Dedifferentiated amniotic fluid mesenchymal stem cell (primary cell): Measurements from ENCODE around the gene DRD3.

Source experiments
- DNase-seq: peaks from one replicate; pipeline ENCODE4 v3.0.0-alpha.2; 2016; ENCODE audit errors: extremely low spot score

Gene DRD3

DNA sequence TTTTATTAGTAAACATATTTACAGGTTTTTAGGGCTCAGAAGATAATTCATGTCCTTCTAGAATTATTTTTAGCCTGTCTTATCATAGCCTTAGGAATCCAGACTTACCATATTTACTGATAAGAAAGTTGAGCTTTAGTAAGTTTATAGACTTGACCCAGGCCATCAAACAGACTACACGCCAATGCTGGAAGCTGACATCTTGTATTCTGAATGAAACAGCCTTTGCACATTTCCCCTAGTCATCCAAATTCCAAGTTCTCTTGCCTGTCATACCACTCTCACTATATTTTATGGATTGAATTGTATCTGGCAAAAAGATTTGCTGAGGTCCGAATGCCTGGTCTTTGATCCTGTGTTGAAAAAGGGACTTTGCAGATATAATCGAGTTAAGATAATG lies 58.6 kb downstream of the DRD3 start:
- DNase-seq, result no peak

GRCh38 chr3:114119776-114120175 lies 59.1 kb downstream of the DRD3 start:
- no peak for DNase-seq

GRCh38 chr3:114115143-114115542 lies 63.7 kb downstream of the DRD3 start:
- no peak for DNase-seq

DNA sequence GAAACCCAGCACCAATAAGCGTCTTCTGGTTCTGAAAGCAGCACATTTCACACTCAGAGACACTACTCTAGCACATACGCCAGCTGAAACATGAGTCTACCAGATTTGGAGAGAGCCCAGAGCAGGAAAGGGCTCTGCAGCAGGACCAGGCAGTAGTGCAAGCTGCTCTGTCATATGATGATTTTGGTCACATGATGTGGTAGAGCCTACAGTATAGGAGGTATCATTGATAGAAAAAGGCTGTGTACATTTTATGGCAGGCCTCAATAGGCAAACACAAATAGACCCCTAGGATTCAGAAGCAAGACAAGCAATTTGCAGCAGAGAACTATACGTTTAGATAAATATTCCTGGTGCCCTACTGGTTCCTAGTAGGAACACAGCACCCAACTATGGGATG lies 64.1 kb downstream of the DRD3 start:
- DNase-seq, result no peak

- DNase-seq, result no peak
These were observed 66.2 kb downstream of the DRD3 start for GRCh38 chr3:114112696-114113095.

- no peak for DNase-seq
These were observed 67.6 kb downstream of the DRD3 start for GRCh38 chr3:114111060-114111770.

GRCh38 chr3:114110439-114110838 lies 68.4 kb downstream of the DRD3 start:
- no peak for DNase-seq

DNA sequence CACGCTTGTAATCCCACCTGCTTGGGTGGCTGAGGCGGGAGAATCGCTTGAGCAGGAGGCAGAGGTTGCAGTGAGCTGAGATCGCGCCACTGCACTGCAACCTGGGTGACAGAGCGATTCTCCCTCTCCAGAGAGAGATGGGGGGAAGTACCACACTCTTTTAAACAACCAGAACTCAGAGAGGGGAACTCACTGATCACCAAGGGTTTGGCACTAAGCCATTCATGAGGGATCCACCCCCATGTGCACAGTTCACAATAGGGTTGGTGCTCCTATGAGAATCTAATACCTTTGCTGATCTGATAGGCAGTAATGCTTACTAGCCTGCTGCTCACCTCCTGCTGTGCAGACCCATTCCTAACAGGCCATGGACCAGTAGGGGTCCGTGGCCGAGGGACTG lies 70.7 kb downstream of the DRD3 start:
- no peak for DNase-seq

DNA sequence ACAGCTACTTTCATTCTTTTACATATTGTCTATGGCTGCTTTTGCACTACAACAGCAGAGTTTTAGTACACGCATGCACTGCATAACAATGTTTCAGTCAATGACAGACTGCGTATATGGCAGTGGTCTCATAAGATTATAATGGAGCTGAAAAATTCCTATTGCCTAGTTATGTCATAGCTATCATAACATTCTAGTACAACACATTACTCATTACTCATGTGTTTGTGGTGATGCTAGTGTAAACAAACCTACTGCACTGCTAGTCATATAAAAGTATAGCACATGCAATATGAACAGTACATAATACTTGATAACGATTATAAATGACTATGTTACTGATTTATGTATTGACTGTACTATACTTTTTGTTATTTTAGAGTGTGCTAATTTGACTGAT lies 74.4 kb downstream of the DRD3 start:
- peak; percentile 15 for DNase-seq

DNA sequence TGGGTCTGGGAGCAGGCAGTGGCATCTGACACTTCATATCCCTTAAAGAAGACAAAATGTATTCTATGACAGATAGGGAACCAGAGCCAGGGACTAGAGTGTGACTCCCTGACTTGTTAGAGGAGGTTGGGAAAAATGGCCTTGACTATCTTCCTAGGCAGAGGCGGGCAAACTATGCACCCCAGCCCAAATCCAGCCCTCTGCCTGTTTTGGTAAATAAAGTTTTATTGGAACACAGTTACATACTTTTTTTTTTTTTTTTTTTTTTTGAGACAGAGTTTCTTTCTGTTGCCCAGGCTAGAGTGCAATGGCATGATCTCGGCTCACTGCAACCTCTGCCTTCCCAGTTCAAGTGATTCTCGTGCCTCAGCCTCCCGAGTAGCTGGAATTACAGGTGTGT lies 75.0 kb downstream of the DRD3 start:
- no peak for DNase-seq

GRCh38 chr3:114103181-114103580 lies 75.7 kb downstream of the DRD3 start:
- no peak for DNase-seq

GRCh38 chr3:114101101-114101500 lies 77.8 kb downstream of the DRD3 start:
- no peak for DNase-seq

GRCh38 chr3:114095796-114096195 lies 83.1 kb downstream of the DRD3 start:
- DNase-seq, result no peak

DNA sequence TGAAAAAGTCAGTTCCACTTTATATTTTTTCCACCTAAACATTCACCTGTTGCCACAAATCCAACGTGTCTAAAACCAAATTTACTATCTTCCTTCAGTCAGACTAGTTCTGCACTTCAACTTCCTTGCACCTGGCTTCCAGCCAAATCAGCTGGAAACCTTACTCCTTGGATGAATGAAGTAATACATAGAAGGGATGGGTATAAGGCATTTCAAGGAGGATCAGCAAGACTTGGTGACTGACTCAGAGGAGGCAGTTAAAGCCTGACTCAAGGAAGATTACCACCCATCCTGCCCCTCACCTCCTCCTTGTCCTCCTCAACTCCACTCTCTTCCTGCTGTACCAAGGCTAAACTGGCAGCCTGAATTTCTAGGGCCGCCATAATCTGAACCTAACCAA lies 85.3 kb downstream of the DRD3 start:
- DNase-seq, result peak; percentile 33

DNA sequence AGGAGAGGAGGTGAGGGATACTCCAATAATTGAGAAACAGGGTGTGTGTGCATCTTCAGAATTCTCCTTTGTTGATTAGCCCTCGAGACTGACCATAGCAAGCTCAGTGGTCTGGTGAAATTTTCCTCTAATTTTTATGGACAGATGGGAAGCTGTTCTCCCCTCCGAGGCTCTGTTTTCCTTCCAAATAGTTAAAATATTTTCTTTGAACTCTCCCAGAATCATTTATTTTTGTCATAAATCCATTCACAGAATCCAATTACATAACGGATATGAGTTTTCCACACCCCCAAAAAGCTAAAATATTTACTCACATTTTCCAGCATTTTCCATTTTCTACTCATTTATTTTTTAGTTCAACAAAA lies 85.9 kb downstream of the DRD3 start:
- DNase-seq, result no peak

DNA sequence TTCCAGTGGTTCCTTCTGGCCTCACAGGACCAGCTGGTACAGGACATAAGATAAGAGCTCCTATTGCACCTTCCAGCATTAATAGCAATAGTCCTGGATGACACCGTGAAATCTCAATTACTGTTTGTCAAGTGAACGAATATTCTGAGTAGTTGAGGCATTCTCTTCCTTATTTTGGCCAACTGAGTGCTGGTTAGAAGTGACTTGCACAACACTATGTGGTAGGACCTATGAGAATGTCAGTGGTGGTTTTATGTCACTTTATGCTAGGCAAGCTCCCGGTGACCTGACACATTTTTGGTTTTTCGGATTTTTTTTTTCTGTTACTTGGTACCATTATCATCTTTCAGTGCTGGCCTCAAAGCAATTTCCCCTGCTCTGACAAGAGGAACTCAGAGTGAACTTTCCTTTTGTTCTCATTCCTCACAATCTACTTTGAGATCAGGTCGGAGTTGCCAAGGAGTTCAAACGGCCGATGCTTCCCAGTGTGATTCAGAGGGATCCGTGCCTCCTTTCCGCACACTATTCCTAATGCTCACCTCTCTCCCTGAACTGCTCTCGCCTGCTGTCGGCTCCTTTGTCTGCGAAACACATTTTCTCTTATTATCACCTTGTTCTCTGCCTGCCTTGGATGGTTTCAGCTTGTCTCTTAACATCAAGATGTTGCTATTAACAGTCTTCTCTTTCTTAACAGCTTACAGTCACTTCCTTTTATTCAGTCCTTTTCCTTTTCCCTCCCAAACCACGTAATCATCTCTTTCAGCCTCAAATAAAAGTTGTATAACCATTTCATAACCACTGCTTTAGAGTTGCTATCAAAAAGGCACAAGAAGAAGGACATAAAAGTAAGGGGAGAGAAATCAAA lies 86.5 kb downstream of the DRD3 start:
- no peak for DNase-seq

GRCh38 chr3:114089675-114090074 lies 89.2 kb downstream of the DRD3 start:
- DNase-seq, result no peak

GRCh38 chr3:114086356-114086755 lies 92.5 kb downstream of the DRD3 start:
- DNase-seq, result no peak

GRCh38 chr3:114083112-114083511 lies 95.7 kb downstream of the DRD3 start:
- DNase-seq, result no peak

- DNase-seq, result no peak
These were observed 97.8 kb downstream of the DRD3 start for GRCh38 chr3:114081037-114081436.

- no peak for DNase-seq
These were observed 98.7 kb downstream of the DRD3 start for GRCh38 chr3:114080201-114080600.

DNA sequence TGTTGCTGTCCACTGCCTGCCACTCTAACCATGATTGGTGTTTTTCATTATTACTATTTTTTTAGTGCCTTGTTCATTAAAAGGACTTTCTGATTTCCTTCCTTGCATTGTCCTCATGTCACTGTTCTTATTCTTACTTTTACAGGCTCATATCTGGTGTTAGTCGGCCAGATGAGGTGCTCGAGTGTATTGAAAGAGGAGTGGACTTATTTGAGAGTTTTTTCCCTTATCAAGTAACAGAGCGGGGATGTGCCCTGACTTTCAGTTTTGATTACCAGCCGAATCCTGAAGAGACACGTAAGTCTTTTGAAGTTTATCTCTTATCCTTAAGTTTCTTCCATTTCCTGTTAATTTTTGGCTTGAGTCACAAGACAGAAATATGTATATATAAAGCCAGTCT lies 99.1 kb downstream of the DRD3 start:
- DNase-seq, result no peak

DNA sequence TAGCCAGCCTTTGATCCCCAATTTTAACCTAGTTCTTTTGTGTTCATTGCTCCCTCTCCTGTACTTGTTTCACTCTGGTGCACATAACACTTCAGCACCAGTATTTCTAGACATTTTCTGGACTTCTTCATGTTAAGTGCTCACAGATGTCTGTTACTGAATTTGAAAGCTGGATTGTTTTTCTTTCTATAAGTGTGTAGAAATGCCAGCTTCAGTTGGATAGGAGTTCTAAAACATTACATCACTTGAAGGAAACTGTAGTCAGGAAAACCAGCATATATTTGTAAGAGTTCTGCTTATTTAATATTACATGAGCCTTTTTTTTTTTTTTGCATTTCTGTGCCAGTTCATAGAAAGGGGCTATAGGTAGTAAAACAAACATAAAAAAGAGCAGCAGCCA lies 100.7 kb downstream of the DRD3 start:
- peak; percentile 31 for DNase-seq
